Measurements from ENCODE around the gene RYR2. TPM values are rescaled to one million over a fixed set of nuclear protein-coding genes. Genes with fewer than 3 reads are reported as not detected.

Gene RYR2
- total and polyA plus RNA-seq, 2 donors (not counting 1 experiment from before 2014, with no cell fraction given), result not detected

DNA sequence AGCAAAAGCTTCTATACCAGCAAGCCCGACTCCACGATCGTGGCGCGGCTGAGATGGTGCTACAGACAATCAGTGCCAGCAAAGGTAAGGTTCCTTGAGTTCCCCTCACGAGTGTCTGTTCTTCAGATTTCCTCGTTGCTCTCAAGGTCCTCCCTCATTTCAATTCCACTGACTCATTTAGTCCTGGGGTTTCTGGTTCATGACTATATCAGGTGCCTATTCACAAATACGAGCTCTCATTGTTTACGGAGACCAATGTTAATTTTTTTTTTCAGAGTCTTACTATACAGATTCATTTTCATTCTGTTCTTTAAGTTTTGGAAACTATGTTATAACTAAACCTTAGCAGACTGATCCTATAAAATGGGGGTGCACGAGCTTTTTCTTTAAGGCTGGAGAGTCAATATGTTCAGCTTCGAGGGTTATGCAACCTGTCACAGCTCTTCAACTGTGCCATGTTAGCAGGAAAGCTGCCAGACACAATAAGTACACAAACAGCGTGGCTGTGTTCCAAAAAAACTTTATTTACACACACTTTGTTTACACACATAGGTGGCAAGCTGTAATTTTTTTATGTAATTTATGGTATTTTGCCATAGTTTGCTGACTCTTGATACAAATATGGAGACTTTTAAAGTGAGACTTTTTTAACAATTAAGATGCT is 714.5 kb downstream of the RYR2 start:
- H3K9me3 Mint-ChIP-seq (ENCODE audit: insufficient read depth), result peaks cover 7% of the 10 kb centered on the region
- DNase-seq, result no peak
- ChIA-PET CTCF (no interaction called here), POLR2A (no interaction called here)
- H3K27ac Mint-ChIP-seq, result no peak overlapping the region
- TF ChIP-seq EZH2 (IDR thresholded peaks at IDR 0.05; ENCODE audit: borderline replicate concordance, insufficient read depth, low read depth, low read length, poor library complexity, severe bottlenecking), result no peak
- TF ChIP-seq, protein P1, sequence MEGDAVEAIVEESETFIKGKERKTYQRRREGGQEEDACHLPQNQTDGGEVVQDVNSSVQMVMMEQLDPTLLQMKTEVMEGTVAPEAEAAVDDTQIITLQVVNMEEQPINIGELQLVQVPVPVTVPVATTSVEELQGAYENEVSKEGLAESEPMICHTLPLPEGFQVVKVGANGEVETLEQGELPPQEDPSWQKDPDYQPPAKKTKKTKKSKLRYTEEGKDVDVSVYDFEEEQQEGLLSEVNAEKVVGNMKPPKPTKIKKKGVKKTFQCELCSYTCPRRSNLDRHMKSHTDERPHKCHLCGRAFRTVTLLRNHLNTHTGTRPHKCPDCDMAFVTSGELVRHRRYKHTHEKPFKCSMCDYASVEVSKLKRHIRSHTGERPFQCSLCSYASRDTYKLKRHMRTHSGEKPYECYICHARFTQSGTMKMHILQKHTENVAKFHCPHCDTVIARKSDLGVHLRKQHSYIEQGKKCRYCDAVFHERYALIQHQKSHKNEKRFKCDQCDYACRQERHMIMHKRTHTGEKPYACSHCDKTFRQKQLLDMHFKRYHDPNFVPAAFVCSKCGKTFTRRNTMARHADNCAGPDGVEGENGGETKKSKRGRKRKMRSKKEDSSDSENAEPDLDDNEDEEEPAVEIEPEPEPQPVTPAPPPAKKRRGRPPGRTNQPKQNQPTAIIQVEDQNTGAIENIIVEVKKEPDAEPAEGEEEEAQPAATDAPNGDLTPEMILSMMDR (IDR thresholded peaks at IDR 0.05), result no peak
- H3K4me3 ChIP-seq (ENCODE audit: control extremely low read depth in 1 of 5, extremely low read depth in 1 of 5, insufficient read depth in 1 of 5, low read depth in 2 of 5, low read length in 4 of 5), result no peak overlapping the region
- no peak overlapping the region for H3K27ac ChIP-seq (ENCODE audit: low read length in 2 of 2)
- no peak overlapping the region for H3K9ac ChIP-seq (ENCODE audit: low read length)
- H3K36me3 ChIP-seq (replicated peaks in 1 of 2; ENCODE audit: control extremely low read depth in 1 of 2, control insufficient read depth in 1 of 2, extremely low read depth in 1 of 2, insufficient read depth in 2 of 2, low read length in 1 of 2), result no peaks in the 10 kb centered on the region
- intact Hi-C loops (cut with micrococcal nuclease), result no loop called here
- no peaks in the 10 kb centered on the region for H3K4me1 ChIP-seq (ENCODE audit: control insufficient read depth in 2 of 2, insufficient read depth in 2 of 2, low read length in 2 of 2)
- H3K4me2 ChIP-seq (replicated peaks; ENCODE audit: low read depth, low read length, poor library complexity, severe bottlenecking), result no peak overlapping the region
- H3K4me3 Mint-ChIP-seq, result no peak overlapping the region
- WGBS (ENCODE audit: insufficient coverage), result 98% methylated on average over 6 of the region's 12 CpGs
- ATAC-seq (ENCODE audit: low read depth), result no peak
- no peaks in the 10 kb centered on the region for H3K4me1 Mint-ChIP-seq
- no peaks in the 10 kb centered on the region for H3K27me3 ChIP-seq (replicated peaks in 1 of 4; ENCODE audit: control extremely low read depth in 1 of 4, control insufficient read depth in 3 of 4, insufficient read depth in 4 of 4, low read length in 3 of 4)
- H4K20me1 ChIP-seq (ENCODE audit: control insufficient read depth, insufficient read depth, low read length, poor library complexity, severe bottlenecking), result no peaks in the 10 kb centered on the region
- peaks cover 0 to 3% (median 0%) of the 10 kb centered on the region in 3 donors for H3K9me3 ChIP-seq (ENCODE audit: control extremely low read depth in 1 of 3, control insufficient read depth in 2 of 3, insufficient read depth in 1 of 3, low read length in 2 of 3)
- H3K79me2 ChIP-seq (ENCODE audit: control insufficient read depth, insufficient read depth, low read length), result no peaks in the 10 kb centered on the region
- H3K27me3 Mint-ChIP-seq, result no peaks in the 10 kb centered on the region
- H2AFZ ChIP-seq (ENCODE audit: insufficient read depth, low read depth, low read length, poor library complexity, severe bottlenecking), result no peak overlapping the region

DNA sequence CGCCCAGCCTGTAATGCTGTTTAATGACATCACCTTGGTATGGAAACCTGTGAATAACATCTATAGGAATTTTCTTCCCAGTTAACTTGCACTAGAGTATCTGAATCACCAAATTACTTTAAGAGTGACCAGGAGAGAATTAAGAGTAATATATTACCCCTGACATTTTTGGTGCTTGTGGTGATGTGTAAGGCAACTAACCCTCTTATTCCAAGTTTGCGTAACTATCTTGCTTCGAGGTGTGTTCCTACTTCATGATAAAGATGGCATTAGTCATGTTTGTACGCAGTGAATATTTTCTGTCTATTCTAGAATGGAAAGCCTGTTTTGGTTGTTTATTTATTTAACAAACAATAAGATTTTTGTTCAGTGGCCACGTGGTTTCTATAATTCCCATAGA is 717.4 kb downstream of the RYR2 start:
- intact Hi-C loops (cut with micrococcal nuclease), result no loop called here
- Mint-ChIP-seq H3K27me3 (no peaks in the 10 kb centered on the region), H3K9me3 (ENCODE audit: insufficient read depth) (peaks cover 5% of the 10 kb centered on the region), H3K4me1 (no peaks in the 10 kb centered on the region), H3K27ac (no peak overlapping the region), H3K4me3 (no peak overlapping the region)
- H3K9ac ChIP-seq (ENCODE audit: low read length), result no peak overlapping the region
- H3K9me3 ChIP-seq (ENCODE audit: control extremely low read depth in 1 of 3, control insufficient read depth in 2 of 3, insufficient read depth in 1 of 3, low read length in 2 of 3), result no peaks in the 10 kb centered on the region
- DNase-seq, result no peak
- no peaks in the 10 kb centered on the region for H3K79me2 ChIP-seq (ENCODE audit: control insufficient read depth, insufficient read depth, low read length)
- H3K27me3 ChIP-seq (replicated peaks in 1 of 4; ENCODE audit: control extremely low read depth in 1 of 4, control insufficient read depth in 3 of 4, insufficient read depth in 4 of 4, low read length in 3 of 4), result no peaks in the 10 kb centered on the region
- no peak overlapping the region for H2AFZ ChIP-seq (ENCODE audit: insufficient read depth, low read depth, low read length, poor library complexity, severe bottlenecking)
- no peak overlapping the region for H3K4me2 ChIP-seq (replicated peaks; ENCODE audit: low read depth, low read length, poor library complexity, severe bottlenecking)
- ATAC-seq (ENCODE audit: low read depth), result no peak
- no peak overlapping the region for H3K4me3 ChIP-seq (ENCODE audit: control extremely low read depth in 1 of 5, extremely low read depth in 1 of 5, insufficient read depth in 1 of 5, low read depth in 2 of 5, low read length in 4 of 5)
- no peaks in the 10 kb centered on the region for H3K36me3 ChIP-seq (replicated peaks in 1 of 2; ENCODE audit: control extremely low read depth in 1 of 2, control insufficient read depth in 1 of 2, extremely low read depth in 1 of 2, insufficient read depth in 2 of 2, low read length in 1 of 2)
- TF ChIP-seq EZH2 (IDR thresholded peaks at IDR 0.05; ENCODE audit: borderline replicate concordance, insufficient read depth, low read depth, low read length, poor library complexity, severe bottlenecking), result no peak
- TF ChIP-seq, protein P1 (IDR thresholded peaks at IDR 0.05), result no peak
- H4K20me1 ChIP-seq (ENCODE audit: control insufficient read depth, insufficient read depth, low read length, poor library complexity, severe bottlenecking), result no peaks in the 10 kb centered on the region
- no CpG with 5 or more reads among the region's 5 CpGs for WGBS (ENCODE audit: insufficient coverage)
- POLR2A ChIA-PET, result no interaction called here
- CTCF ChIA-PET, result no interaction called here
- no peak overlapping the region for H3K27ac ChIP-seq (ENCODE audit: low read length in 2 of 2)
- H3K4me1 ChIP-seq (ENCODE audit: control insufficient read depth in 2 of 2, insufficient read depth in 2 of 2, low read length in 2 of 2), result no peaks in the 10 kb centered on the region
